Calu3 (cell line): ENCODE results near the gene CORO6. TPM values are rescaled to one million over a fixed set of nuclear protein-coding genes. Genes with fewer than 3 reads are reported as not detected.

Source experiments
- BruUV-seq: library from RNA; stranded (reverse); fragments of 400-500 nt; replicated peaks from 2 replicates; lab custom pipeline; 2021; lab: Mats Ljungman, UMichigan
- CTCF ChIA-PET: fragments of 300-600 bp; sonication (Branson Sonifier 250); formaldehyde crosslinking; loops from one replicate; lab custom pipeline; 2022; ENCODE audit warnings: antibody characterized with exemption; lab: Charles Lee
- DNase-seq: peaks from one replicate; pipeline ENCODE4 v3.0.0; 2022
- H3K27ac Mint-ChIP-seq: one replicate; pipeline ENCODE4 v1.8.0; 2022; ENCODE audit warnings: mixed read lengths; ENCODE audit not compliant: unreplicated experiment
- H3K27me3 Mint-ChIP-seq: one replicate; pipeline ENCODE4 v1.8.0; 2022; ENCODE audit warnings: mixed read lengths; ENCODE audit not compliant: unreplicated experiment
- H3K36me3 Mint-ChIP-seq: one replicate; pipeline ENCODE4 v1.8.0; 2022; ENCODE audit warnings: mild to moderate bottlenecking, moderate library complexity, mixed read lengths; ENCODE audit not compliant: insufficient read depth, unreplicated experiment
- H3K4me1 Mint-ChIP-seq: one replicate; pipeline ENCODE4 v1.8.0; 2022; ENCODE audit warnings: mild to moderate bottlenecking, low read depth, mixed read lengths; ENCODE audit not compliant: unreplicated experiment
- H3K4me3 Mint-ChIP-seq: one replicate; pipeline ENCODE4 v1.8.0; 2022; ENCODE audit warnings: mild to moderate bottlenecking, low read depth, moderate library complexity, mixed read lengths; ENCODE audit not compliant: unreplicated experiment
- H3K9me3 Mint-ChIP-seq: one replicate; pipeline ENCODE4 v1.8.0; 2022; ENCODE audit warnings: low read depth, mixed read lengths; ENCODE audit not compliant: unreplicated experiment
- intact Hi-C: fragments of 100-400 bp; cut with micrococcal nuclease; formaldehyde crosslinking; loops from one replicate; pipeline ENCODE4 v1.10.0; 2022; ENCODE audit not compliant: unreplicated experiment
- total RNA-seq: library from RNA; stranded (reverse); gene quantifications from 2 replicates; pipeline ENCODE4 v1.2.3, GENCODE V29; 2022
- TF ChIP-seq, protein P1 (sequence below): fragments of 200-600 bp; IDR thresholded peaks from one replicate; pipeline ENCODE4 v1.8.0; 2022; ENCODE audit warnings: antibody characterized with exemption; ENCODE audit not compliant: unreplicated experiment

CORO6 gene
- total RNA-seq, 1 experiment from 2014 or later: 0.47 TPM

GRCh38 chr17:29575511-29576213 is 47.0 kb downstream of the CORO6 start:
- H3K27ac Mint-ChIP-seq: no peak overlapping the region
- CTCF ChIA-PET: interaction anchor here (0.8 kb wide), 1 partner anchor 10 kb away, joined by 3 read pairs; no protein-coding TSS in a partner anchor
- DNase-seq: no peak

GRCh38 chr17:29574732-29575510 is 47.8 kb downstream of the CORO6 start:
- no peak overlapping the region for H3K27ac Mint-ChIP-seq
- no TSS peak for BruUV-seq
- no peaks in the 10 kb centered on the region for H3K9me3 Mint-ChIP-seq
- CTCF ChIA-PET: interaction anchor here (0.8 kb wide), 1 partner anchor 9 kb away, joined by 3 read pairs; no protein-coding TSS in a partner anchor
- peaks cover 25% of the 10 kb centered on the region for H3K36me3 Mint-ChIP-seq
- intact Hi-C loops: no loop called here
- DNase-seq: no peak
- H3K4me3 Mint-ChIP-seq: no peak overlapping the region
- TF ChIP-seq, protein P1, sequence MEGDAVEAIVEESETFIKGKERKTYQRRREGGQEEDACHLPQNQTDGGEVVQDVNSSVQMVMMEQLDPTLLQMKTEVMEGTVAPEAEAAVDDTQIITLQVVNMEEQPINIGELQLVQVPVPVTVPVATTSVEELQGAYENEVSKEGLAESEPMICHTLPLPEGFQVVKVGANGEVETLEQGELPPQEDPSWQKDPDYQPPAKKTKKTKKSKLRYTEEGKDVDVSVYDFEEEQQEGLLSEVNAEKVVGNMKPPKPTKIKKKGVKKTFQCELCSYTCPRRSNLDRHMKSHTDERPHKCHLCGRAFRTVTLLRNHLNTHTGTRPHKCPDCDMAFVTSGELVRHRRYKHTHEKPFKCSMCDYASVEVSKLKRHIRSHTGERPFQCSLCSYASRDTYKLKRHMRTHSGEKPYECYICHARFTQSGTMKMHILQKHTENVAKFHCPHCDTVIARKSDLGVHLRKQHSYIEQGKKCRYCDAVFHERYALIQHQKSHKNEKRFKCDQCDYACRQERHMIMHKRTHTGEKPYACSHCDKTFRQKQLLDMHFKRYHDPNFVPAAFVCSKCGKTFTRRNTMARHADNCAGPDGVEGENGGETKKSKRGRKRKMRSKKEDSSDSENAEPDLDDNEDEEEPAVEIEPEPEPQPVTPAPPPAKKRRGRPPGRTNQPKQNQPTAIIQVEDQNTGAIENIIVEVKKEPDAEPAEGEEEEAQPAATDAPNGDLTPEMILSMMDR: no peak
- H3K27me3 Mint-ChIP-seq: no peaks in the 10 kb centered on the region
- peaks cover under 1% of the 10 kb centered on the region for H3K4me1 Mint-ChIP-seq

More at GRCh38 chr17:29575511-29576213, 47.0 kb downstream of the CORO6 start:
- H3K4me3 Mint-ChIP-seq: no peak overlapping the region
- H3K4me1 Mint-ChIP-seq: peaks cover 8% of the 10 kb centered on the region
- peaks cover 32% of the 10 kb centered on the region for H3K36me3 Mint-ChIP-seq
- intact Hi-C loops: no loop called here
- H3K27me3 Mint-ChIP-seq: no peaks in the 10 kb centered on the region
- no TSS peak for BruUV-seq
- TF ChIP-seq, protein P1: no peak
- no peaks in the 10 kb centered on the region for H3K9me3 Mint-ChIP-seq

- no peak for DNase-seq
- Mint-ChIP-seq H3K4me1 (no peaks in the 10 kb centered on the region), H3K27ac (no peak overlapping the region), H3K9me3 (no peaks in the 10 kb centered on the region), H3K4me3 (no peak overlapping the region), H3K27me3 (no peaks in the 10 kb centered on the region), H3K36me3 (peaks cover 30% of the 10 kb centered on the region)
- TF ChIP-seq, protein P1: no peak
- intact Hi-C loops: no loop called here
- CTCF ChIA-PET: interaction anchor here (0.6 kb wide), 2 partner anchors 43 to 1277 kb away, joined by 3 read pairs; no protein-coding TSS in a partner anchor
- TSS peak; percentile 46 for BruUV-seq
Measured at GRCh38 chr17:29573871-29574731, 48.6 kb downstream of the CORO6 start.

DNA sequence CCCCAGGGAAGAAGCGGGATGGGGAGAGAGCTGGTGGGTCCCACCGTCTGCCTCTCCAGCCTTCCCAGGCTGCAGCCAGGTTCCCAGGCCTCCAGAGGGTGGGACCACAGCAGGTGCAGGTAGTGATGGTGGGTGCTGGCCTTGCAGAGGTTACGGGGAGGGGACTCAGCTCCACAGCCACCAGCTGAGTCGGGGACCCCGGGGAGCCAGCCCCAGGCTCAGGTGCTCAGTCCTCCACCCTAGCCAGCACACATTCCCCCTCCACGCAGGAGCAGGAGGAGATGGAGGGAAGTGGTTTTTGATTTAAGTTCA is 49.2 kb downstream of the CORO6 start:
- peak overlapping the region; percentile 18 for H3K4me3 Mint-ChIP-seq
- BruUV-seq: no TSS peak
- no peak for DNase-seq
- H3K4me1 Mint-ChIP-seq: no peaks in the 10 kb centered on the region
- no peaks in the 10 kb centered on the region for H3K27me3 Mint-ChIP-seq
- CTCF ChIA-PET: interaction anchor here (0.6 kb wide), 2 partner anchors 44 to 1278 kb away, joined by 3 read pairs; no protein-coding TSS in a partner anchor
- intact Hi-C loops: no loop called here
- no peak overlapping the region for H3K27ac Mint-ChIP-seq
- H3K36me3 Mint-ChIP-seq: peaks cover 36% of the 10 kb centered on the region
- TF ChIP-seq, protein P1: no peak
- no peaks in the 10 kb centered on the region for H3K9me3 Mint-ChIP-seq
